ENCODE data around the gene SIRT2.

- TF ChIP-seq, protein P1, sequence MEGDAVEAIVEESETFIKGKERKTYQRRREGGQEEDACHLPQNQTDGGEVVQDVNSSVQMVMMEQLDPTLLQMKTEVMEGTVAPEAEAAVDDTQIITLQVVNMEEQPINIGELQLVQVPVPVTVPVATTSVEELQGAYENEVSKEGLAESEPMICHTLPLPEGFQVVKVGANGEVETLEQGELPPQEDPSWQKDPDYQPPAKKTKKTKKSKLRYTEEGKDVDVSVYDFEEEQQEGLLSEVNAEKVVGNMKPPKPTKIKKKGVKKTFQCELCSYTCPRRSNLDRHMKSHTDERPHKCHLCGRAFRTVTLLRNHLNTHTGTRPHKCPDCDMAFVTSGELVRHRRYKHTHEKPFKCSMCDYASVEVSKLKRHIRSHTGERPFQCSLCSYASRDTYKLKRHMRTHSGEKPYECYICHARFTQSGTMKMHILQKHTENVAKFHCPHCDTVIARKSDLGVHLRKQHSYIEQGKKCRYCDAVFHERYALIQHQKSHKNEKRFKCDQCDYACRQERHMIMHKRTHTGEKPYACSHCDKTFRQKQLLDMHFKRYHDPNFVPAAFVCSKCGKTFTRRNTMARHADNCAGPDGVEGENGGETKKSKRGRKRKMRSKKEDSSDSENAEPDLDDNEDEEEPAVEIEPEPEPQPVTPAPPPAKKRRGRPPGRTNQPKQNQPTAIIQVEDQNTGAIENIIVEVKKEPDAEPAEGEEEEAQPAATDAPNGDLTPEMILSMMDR (IDR thresholded peaks at IDR 0.05; ENCODE audit: poor library complexity, severe bottlenecking): no peak
- TF ChIP-seq EP300 (conservative IDR thresholded peaks at IDR 0.05; ENCODE audit: poor library complexity, severe bottlenecking): no peak
Measured at GRCh38 chr19:38880076-38880881, 19.1 kb downstream of the SIRT2 start.
